CD4-positive, alpha-beta T cell treated with Interferon gamma for 1 hour (primary cell): Measurements from ENCODE around the gene FLG2.
"Not testable (repeated sequence)": the region's sequence is repeated elsewhere in the genome, so short reads cannot be mapped to it uniquely, and the experiment has no call there.

ENCODE experiments used
- DNase-seq: peaks from one replicate; pipeline ENCODE4 v3.0.0-alpha.2; 2020

The FLG2 gene

DNA sequence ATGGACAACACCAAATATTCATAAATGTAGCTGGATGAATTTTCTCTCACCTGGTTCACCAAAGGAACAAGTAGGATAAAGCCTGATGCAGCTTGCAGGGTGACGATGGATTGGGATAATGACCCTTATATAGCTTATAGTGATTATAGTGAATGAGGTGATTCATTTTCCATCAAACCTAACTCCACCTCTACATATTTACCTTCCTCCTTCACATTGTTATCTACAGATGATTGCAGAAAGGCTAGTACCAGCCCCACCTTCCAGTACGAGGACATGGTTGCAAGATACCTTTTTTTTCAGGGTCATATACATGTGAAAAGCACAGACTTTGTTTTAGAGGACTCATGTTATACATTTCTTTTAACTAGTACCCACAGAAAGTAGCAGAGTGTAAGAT, at the start of gene FLG2:
TSS of gene FLG2 (minus strand) at position 101 of the 400 bp plus-strand sequence. CDS start 1,122 bp downstream, outside the sequence.
- DNase-seq, result no peak

DNA sequence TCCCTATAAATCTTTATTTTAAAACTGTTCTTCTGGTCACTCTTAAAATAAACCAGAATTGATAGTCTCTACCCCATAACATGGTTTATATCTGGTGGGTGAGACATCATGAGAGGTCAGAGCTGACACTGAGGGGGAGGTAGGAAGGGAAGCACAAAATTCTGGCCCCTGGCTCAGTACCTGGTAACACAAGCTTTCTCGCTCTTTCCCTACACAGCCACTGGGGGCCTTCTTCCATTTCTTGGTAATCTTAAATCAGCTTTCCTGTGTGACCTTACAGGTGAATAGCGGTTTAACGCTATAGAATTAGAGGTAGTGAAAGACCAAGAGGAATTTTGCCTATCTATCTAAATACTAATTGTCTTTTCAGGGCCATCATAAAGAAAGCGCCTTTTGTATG, 48.9 kb upstream of the FLG2 start:
- DNase-seq, result no peak

DNA sequence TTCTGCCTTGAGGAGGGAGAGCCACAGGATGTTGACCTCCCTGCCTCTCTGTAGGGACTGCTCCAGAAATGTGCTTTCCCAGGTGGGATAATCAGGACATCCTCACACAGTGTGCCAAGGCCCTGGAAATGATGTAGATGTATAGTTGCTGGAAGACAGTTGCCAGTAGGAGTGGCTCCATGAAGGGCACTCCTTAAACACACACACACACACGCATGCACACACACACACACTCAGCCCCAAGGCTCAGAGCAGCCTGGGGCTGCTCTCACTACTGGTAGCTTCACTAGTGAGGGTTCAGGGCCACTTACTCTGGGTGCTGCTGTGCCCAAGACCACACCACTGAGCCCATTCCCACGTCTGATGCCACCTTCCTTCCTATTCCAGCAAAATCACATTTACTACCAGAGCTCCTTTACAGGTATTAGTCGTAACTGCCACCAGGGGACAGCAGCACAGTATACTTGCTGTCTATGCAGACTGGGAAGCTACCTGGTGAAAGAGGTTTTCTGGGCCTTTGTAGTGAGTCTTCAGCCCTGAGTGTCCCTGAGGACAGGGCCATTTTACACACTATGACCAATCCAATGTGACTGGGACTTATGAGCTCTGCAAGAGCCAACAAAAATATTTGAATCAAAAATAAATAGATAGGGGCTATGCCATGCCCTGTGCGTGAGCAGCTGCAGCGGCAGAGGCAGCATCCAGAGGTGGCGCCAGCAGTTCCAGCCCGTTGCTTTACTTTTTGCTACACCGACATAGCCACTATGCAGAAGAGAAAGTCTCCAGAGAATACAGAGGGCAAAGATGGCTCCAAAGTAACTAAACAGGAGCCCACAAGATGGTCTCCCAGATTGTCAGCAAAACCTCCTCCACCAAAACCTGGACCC, 39.2 kb upstream of the FLG2 start:
- DNase-seq, result no peak

DNA sequence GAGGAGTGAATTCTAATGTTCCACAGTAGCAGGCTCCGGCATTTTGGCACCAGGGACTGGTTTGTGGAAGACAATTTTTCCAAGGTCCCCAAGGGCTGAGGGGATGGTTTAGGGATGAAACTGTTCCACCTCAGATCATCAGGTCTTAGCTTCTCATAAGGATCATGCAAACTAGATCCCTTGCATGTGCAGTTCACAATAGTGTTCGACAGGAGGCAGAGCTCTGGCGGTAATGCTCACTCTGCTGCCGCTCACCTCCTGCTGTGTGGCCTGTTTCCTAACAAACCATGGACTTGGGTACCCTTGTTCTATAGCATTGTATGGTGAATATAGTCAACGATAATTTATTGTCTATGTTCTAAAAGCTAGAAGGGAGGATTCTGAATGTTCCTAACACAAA, 37.7 kb upstream of the FLG2 start:
- DNase-seq, result no peak

DNA sequence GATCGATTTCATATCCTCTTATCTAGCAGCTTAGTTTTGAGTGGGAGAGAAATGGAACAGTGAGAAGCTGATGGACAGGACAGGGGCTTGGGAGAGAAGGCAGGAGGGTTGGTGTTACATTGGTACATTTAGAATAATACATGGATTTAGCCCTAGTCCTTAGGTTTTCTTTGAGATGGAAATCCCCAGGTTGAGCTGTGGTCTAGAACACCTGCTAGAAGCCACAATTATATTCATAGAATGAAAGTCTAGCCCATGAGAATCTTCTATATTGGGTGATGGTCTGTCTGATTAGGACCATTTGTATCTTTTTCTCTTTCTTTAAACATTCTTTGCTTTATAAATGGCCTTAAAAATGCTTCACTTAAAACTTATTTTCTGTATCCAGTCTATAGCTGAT, 34.3 kb upstream of the FLG2 start:
- no peak for DNase-seq

DNA sequence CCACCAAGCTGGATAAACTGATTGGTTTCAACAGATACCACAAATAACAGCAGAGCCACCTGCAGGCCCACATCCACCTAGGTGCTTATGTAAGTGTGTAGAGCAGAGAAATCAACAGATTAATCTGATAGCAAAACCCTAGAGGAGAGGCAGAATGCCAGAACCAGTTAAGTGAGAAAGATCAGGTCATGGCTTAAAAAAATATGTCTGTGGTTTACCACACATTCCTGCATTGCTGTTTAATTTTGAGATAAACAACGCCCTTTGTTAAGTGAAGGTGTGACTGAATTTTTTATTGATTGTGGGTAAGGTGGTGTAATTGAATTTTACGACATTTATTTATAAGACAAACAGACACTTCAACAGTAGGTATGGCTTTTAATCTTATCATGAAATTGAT, 33.1 kb upstream of the FLG2 start:
- no peak for DNase-seq

DNA sequence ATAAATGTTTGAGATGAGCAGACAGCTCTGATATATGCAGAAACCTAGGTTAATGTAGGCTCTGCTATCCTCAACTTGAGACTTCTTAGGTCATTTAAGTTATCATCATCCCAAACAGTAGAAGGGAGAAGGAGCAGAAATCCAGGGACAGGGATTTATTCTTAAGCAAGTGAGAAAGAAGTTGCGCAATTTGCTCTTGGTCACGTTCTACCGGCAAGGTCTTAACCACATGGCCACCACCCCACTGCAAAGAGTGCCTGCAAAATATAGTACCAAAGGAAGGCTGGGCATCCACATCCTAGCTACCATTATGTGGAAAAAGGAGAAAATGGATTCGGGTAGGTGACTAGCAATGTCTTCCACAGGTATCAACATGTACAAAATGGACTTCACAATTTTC, 29.1 kb upstream of the FLG2 start:
- no peak for DNase-seq

DNA sequence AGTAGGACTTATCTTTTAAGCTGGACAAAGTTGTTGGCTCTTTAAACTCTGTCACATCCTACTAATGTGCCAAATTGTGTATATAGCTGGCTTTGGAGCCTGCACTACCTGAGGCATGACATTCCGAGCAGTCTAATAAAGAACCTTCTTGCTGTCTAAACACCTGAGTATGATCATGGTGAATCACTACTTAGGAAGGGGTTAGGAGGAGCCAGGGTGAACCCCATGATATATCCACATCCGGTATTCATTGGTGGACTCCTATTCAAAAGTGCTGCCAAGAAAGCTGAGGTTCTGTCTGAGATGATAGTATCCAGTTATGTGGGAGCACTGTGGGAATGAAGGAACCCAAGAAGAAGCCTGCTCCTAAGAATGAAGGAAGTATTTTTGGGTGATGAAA, 27.1 kb upstream of the FLG2 start:
- no peak for DNase-seq

DNA sequence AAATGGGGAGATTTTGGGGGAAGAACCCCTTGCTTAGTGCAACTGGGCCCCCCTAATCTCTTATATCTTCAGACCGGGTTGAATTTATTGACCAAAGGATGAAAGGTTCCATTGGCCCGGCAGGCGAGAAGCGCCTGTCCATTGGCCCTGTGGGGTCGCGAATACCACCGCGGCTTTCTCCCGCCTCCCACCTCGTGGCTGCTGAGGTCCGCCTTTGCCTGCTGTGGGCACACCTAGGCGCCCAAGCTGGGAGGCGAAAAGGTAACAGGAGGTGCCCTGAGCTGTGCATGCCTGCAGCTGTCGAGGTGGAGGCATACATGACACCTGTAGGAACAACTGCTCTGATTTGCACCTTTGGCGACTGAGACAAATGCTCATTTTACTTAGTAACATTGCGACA, 21.1 kb upstream of the FLG2 start:
- DNase-seq, result no peak

DNA sequence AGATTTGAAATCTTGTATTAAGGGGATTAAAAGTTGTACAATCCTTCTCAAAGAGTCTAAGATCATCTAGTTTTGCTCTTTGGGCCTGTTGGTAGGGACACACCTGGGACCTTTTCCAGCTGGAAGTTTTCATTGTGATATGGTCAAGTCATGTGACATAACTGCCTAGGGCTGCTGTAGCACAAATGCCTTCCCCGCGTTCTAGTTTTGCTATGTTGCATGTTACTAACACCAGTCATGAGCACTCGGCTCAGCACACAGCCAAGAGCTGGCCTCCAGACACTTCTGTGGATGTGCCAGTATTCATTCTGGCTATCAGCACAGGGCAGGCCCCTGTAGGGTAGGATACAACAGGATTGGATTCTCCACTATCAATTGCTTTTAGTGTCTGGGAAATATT, 14.6 kb upstream of the FLG2 start:
- DNase-seq, result no peak

DNA sequence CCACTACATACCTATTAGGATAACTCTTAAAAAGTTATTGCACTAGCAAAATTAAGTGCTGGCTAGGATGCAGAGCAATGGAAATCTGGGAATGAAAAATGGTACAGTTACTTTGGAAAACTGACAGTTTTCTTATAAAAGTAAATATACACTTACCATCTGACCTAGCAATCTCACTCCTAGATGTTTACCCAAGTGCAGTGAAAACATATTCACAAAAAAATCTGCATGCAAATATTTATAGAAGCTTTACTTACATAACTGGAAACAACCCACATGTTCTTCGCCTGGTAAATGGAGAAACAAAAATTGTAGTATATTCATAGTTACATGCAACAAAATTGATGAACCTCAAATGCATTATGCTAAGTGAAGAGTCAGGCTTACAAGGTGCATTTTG, 12.9 kb upstream of the FLG2 start:
- no peak for DNase-seq

DNA sequence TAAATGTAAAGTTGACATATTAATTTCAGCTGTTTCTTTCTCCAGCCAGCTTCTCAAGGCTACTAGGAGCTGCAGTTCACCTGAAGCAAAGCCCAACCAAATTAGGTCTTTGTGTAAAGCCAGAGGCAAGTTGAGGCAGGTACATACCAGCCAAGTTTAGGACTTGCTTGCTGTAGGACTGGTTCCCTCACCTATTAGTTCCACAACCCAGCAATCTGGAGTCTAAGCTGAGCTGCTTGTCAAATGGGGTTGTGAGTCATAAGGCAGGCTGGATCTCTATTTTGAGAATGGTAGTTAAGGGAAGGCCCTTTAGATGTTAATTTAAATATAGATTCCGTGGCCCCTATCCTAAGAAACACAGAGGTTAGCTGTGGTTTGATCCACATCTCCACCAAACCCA, 7.6 kb upstream of the FLG2 start:
- no peak for DNase-seq

DNA sequence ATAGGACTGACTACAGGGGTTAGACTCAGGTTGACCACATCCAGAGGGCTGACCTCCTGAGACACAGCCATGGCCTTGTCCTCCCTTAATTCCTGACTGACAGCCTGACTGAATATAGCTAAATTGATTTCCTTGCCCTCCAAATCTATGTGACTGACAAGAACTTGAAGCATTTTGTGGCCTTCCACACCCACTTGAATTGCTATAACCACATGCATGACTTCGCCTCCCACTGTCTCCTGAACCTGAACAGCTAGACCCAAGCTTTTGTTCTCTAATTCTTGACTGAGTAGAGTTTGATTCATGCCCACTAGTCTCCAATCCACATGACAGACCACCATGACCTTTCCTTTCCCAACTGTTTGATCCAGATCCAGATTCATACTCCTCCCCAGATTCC, 3.1 kb downstream of the FLG2 start:
- DNase-seq, result no peak

DNA sequence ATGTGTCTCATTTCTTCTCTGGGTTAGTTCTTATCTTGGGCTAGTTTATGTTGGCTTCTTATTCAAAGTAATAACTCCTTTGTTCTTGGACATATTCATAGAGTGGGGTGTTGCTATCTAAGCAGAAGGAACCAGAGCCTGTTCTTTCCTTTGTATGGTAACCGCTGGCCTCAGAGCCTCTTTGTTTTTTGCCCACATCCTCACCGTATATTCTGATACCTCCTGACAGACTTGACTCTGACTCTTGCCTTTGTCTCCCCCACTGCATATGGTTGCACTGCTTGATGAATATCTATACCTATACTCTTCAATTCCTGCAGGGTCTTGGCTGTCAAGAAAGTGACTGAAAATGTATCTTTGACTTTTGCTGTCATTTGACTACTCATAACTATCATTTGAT, 10.2 kb downstream of the FLG2 start:
- no peak for DNase-seq

DNA sequence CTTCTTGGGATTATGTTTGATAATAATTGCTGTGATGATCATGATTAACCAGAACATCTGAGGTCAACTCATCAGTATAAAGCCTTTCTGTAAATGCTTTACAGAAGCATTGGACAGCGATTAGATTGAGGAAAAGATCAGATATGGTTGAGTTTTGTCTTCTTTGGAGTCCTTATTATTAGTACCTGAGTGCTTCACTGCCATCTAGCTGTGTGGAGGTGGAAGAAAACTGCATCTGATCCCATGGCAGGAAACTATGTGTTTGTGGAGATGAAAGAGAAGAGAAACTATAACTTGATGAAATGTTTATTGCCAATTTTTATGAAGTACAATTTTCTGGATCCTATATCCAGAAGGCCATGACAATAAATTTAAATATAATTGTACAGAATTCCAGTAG, 11.4 kb downstream of the FLG2 start:
- no peak for DNase-seq

DNA sequence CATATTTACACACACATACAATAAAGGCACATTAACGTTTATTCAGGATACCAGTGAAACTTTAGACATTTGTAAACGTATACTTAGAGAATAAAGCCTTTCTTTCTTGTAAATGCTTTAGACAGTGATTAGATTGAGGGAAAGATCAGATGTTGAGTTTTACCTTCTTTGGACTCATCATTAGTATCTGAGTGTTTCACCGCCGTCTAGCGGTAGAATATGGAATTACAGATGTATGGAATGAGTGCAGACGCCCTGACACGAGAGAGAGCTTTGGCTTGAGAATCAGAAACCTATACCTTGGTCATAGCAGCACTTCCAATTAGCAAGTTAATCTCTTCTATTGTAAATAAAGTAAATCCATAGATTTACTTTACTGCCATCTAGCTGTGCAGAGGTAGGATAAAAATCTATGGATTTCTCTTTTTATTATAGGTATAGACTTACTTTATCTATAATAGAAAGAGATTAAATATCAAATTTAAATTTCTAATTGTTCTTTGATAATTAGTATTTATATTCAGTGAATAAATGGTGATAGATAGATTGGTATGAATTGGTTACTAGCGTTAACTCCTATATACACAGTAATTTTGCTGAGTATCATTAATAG, 12.6 kb downstream of the FLG2 start:
- DNase-seq, result no peak

DNA sequence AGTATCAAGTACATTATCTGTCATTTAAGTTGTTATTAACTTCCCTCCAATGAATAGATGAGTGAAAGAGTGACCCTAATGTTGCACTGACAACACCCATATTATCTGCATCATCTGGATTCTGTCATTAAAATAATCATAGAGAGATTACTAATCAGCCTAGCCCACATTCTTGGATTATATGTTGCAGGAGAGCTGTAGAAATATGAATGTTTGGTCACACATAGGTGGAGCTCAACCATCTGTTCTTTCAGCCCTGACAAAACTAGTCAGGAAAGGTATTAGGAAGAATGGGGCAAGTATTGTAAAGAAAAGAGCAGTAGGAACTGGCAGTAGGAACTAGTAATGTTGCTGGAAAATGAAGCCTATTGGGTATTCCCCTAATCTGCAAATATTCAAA, 15.4 kb downstream of the FLG2 start:
- DNase-seq, result no peak

DNA sequence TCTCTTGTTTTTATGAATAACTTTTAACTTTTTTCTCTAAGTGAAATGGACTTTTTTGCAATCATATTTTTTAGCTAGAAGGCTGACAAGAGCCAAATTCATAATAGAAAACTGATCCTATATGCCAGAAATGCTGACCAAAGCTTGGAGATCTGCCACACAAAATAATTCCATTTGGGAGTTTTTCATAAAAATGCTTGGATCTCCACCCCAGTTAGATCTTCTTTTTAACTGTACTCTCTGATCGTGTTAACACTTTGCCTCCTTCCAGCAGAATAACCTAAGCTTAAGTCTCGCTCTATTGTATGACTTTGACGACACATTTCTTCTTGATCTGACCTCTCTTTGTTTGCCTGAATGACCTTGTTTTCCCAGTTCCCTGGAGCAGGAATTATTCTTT, 16.8 kb downstream of the FLG2 start:
- DNase-seq, result no peak

DNA sequence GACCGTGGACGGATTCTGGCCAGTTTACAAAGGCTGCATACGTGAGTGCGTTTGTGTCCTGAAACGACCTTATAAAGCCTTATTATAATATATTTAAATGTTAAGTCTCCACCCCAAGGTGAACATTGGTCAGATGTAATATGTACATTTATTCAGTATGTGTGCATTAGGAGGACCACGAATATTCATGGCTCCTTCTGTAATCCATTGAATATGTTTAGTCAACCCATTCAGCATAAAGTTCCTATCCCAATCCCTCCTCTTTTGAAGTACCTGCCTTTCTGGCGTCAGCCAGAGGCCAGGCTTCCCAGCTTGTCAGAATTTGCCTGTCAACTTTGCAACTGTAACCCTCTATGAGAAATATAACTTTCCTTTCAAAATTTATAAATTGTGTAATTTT, 24.4 kb downstream of the FLG2 start:
- DNase-seq, result no peak

DNA sequence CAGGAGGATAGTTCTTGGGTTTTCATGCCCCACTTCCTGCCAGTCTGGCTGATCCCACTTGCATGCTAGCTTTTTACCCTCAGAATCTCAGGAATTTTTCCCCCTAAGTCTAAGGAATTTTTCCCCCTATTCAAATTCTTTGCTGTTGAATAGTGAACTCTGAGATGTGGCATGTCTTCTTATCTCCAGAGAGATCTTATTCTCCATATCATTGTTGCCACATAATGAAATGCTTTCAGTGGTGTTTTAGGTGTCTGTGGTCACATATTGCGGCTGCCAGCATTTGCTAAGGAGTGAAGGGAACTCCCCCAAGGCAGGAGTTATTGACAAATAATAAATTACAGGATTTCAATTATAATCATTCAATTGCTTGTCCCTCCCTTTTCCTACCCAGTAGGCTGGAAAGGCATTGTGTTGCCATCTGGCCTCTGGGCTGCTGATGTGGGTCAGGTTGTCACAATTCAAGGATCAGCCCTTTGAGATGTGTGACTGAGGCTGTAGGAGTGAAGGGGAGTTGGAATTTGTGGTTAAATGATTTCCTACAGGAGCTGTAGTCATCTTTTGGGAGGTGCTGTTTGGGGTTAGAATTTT, 30.9 kb downstream of the FLG2 start:
- DNase-seq, result no peak

DNA sequence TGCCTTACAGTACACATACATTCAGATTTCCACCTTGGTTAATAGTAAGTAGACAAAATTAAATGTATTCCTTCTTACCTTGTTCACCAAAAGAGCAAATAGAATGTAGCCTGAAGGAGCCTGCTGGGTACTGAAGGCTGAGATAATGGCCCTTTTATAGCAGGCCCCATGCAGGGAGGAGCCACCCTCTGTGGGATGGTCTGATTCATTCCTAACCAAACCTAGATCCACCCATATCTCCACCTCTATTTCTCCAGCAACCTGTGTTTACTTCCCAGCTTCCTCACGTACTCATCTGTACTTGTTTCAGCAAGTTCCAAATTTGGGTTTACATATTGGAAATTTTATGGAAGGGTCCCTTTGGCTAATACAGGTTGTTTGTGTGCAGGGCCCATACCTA, 34.7 kb downstream of the FLG2 start, which contains the start of gene FLG:
TSS of gene FLG (minus strand) at position 129 of the 400 bp plus-strand sequence. CDS start 9,783 bp downstream, outside the sequence.
- DNase-seq, result no peak

DNA sequence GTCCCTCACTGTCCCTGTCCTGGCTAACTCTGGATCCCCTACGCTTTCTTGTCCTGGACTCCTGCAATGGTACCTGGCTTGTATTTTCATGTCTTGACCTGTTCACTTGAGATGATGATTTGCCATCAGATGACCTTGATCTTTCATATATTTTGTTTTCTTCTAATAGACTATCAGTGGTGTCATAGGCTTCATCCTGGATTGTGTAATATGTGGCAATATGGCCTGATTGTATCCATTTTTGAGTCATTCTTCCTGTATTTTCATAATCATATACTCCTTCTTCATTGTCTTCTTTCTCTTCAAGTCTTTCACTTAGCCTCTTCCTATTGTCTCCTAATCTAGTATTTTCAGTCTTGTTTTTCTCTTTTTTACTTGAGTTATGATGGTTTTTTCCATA, 45.8 kb downstream of the FLG2 start:
- DNase-seq, result no peak

DNA sequence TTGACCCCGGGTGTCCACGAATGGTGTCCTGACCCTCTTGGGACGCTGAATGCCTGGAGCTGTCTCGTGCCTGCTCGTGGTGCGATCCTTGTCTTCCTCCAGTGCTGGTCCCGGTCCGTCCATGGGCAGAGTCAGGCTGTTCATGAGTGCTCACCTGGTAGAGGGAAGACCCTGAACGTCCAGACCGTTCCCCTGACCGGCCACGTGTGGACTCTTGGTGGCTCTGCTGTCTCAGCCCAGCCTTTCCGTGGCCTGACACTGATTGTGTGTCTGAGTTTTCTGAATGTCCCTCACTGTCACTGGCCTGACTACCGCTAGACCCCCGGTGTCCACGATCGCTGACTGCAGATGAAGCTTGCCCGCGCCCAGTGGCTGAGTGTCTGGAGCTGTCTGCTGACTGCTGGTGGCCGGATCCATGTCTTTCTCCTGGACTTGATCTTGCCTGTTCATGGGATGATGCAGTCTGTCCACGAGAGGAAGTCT, 46.4 kb downstream of the FLG2 start:
- DNase-seq, result no peak

DNA sequence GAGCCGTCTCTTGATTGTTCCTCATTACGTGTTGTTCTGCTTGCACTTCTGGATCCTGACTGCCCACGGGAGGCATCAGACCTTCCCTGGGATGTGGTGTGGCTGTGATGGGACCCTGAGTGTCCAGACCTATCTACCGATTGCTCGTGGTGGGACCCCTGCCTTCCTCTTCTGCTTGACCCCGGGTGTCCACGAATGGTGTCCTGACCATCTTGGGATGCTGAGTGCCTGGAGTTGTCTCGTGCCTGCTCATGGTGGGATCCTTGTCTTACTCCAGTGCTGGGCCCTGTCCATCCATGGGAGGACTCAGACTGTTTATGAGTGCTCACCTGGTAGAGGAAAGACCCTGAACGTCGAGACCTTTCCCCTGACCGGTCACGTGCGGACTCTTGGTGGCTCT, 47.6 kb downstream of the FLG2 start:
- DNase-seq, result not testable (repeated sequence)
